Tibial nerve (tissue), 4 donors: Measurements from ENCODE around the gene SRPK2. TPM values are rescaled to one million over a fixed set of nuclear protein-coding genes. Genes with fewer than 3 reads are reported as not detected.

Experiments
- DNase-seq, 2 donors: peaks; one replicate each; pipeline ENCODE4 v3.0.0-alpha.2; 2019; ENCODE audit warnings: low spot score in 2 of 2
- H3K27ac ChIP-seq, 4 donors: fragments of 200-600 bp; sonication (generic) in 3 of 4; one replicate each; pipeline ENCODE4 v1.5.1; 2017 to 2019; ENCODE audit warnings: mild to moderate bottlenecking in 1 of 4
- H3K27me3 ChIP-seq, 2 donors: fragments of 200-600 bp; sonication (generic) in 1 of 2; one replicate each; pipeline versions ENCODE4 v1.5.1 to v1.6.0; 2017 to 2019
- H3K36me3 ChIP-seq, 3 donors: fragments of 200-600 bp; sonication (generic); one replicate each; pipeline ENCODE4 v1.5.1; 2018 to 2019
- H3K4me1 ChIP-seq, 4 donors: fragments of 200-600 bp; sonication (generic) in 3 of 4; one replicate each; pipeline ENCODE4 v1.5.1; 2017 to 2019
- H3K4me3 ChIP-seq, 4 donors: fragments of 200-600 bp; sonication (generic) in 3 of 4; one replicate each; pipeline ENCODE4 v1.5.1; 2017 to 2019; ENCODE audit warnings: mild to moderate bottlenecking in 1 of 4, moderate library complexity in 1 of 4
- H3K9me3 ChIP-seq, 4 donors: fragments of 200-600 bp; sonication (generic) in 3 of 4; one replicate each; pipeline ENCODE4 v1.5.1; 2017 to 2019
- CTCF ChIP-seq, 5 experiments: fragments of 200-600 bp in 3 of 5; fragments of 450-650 bp in 2 of 5; sonication (generic) in 3 of 5; IDR thresholded peaks; one replicate each; pipeline ENCODE4 v1.5.1; 2016 to 2019; ENCODE audit warnings: antibody characterized with exemption in 5 of 5, mild to moderate bottlenecking in 3 of 5, moderate library complexity in 2 of 5
- EP300 ChIP-seq, 2 donors: sonication (generic); formaldehyde crosslinking; IDR thresholded peaks; one replicate each; pipeline ENCODE4 v1.6.1; 2017; ENCODE audit warnings: antibody characterized with exemption in 2 of 2, mild to moderate bottlenecking in 1 of 2
- POLR2A ChIP-seq, 2 donors: fragments of 450-650 bp; IDR thresholded peaks; one replicate each; pipeline ENCODE4 v1.6.1; 2017; ENCODE audit warnings: antibody characterized with exemption in 2 of 2, mild to moderate bottlenecking in 2 of 2, moderate library complexity in 2 of 2
- WGBS, 2 donors: methylation state at CpG; one replicate each; pipeline ENCODE4 v1.1.5; 2018; 5-methylcytosine and 5-hydroxymethylcytosine counted together
- total RNA-seq, 4 donors: library from RNA; depleted of rRNA; stranded (reverse); fragments of >200 nt; gene quantifications; one replicate each; pipeline ENCODE4 v1.1.0, GENCODE V29; 2016

The SRPK2 gene
- total RNA-seq, 4 donors from 2014 or later = 54.1 to 94.4 (median 61.9) TPM

- WGBS, 2 donors = 93 to 94% methylated on average over 10 of the region's 10 CpGs
- TF ChIP-seq POLR2A (IDR thresholded peaks at IDR 0.05) (no peak), CTCF (IDR thresholded peaks at IDR 0.05) (no peak), EP300 (IDR thresholded peaks at IDR 0.05) (no peak)
- H3K27me3 ChIP-seq = no peaks in the 10 kb centered on the region
Measured at GRCh38 chr7:105321754-105322455, 66.8 kb downstream of the SRPK2 start.

GRCh38 chr7:105320896-105321295, 67.8 kb downstream of the SRPK2 start:
- Histone ChIP-seq H3K36me3 (no peaks in the 10 kb centered on the region), H3K27ac (no peak overlapping the region), H3K4me1 (peaks cover 0 to 17% (median 4%) of the 10 kb centered on the region in 4 donors), H3K27me3 (no peaks in the 10 kb centered on the region), H3K4me3 (no peak overlapping the region), H3K9me3 (no peaks in the 10 kb centered on the region)
- no peak for DNase-seq
- 98% methylated on average over 2 of the region's 2 CpGs for WGBS, 2 donors
- no peak for TF ChIP-seq CTCF (IDR thresholded peaks at IDR 0.05)
- no peak for TF ChIP-seq EP300 (IDR thresholded peaks at IDR 0.05)
- TF ChIP-seq POLR2A (IDR thresholded peaks at IDR 0.05) = no peak

More at GRCh38 chr7:105321754-105322455, 66.8 kb downstream of the SRPK2 start:
- Histone ChIP-seq H3K9me3 (no peaks in the 10 kb centered on the region), H3K4me1 (peaks cover 0 to 18% (median 4%) of the 10 kb centered on the region in 4 donors), H3K4me3 (no peak overlapping the region), H3K36me3 (no peaks in the 10 kb centered on the region), H3K27ac (no peak overlapping the region)
- DNase-seq = no peak

GRCh38 chr7:105319578-105319977, 69.1 kb downstream of the SRPK2 start:
- Histone ChIP-seq H3K4me1 (peaks cover 0 to 13% (median 4%) of the 10 kb centered on the region in 4 donors), H3K27ac (no peak overlapping the region), H3K36me3 (no peaks in the 10 kb centered on the region), H3K27me3 (no peaks in the 10 kb centered on the region), H3K9me3 (no peaks in the 10 kb centered on the region), H3K4me3 (no peak overlapping the region)
- no peak for DNase-seq
- TF ChIP-seq CTCF (IDR thresholded peaks at IDR 0.05) (no peak), POLR2A (IDR thresholded peaks at IDR 0.05) (no peak), EP300 (IDR thresholded peaks at IDR 0.05) (no peak)
- 85 to 92% methylated on average over 10 of the region's 10 CpGs for WGBS, 2 donors

GRCh38 chr7:105316578-105317344, 72.0 kb downstream of the SRPK2 start:
- H3K4me1 ChIP-seq = no peaks in the 10 kb centered on the region
- 93 to 94% methylated on average over 2 of the region's 2 CpGs for WGBS, 2 donors
- DNase-seq = no peak
- no peaks in the 10 kb centered on the region for H3K9me3 ChIP-seq
- no peak for TF ChIP-seq POLR2A (IDR thresholded peaks at IDR 0.05)
- no peaks in the 10 kb centered on the region for H3K27me3 ChIP-seq
- H3K4me3 ChIP-seq = no peak overlapping the region
- no peak overlapping the region for H3K27ac ChIP-seq
- H3K36me3 ChIP-seq = no peaks in the 10 kb centered on the region

GRCh38 chr7:105315357-105315756, 73.4 kb downstream of the SRPK2 start:
- DNase-seq = no peak
- no peaks in the 10 kb centered on the region for H3K27me3 ChIP-seq
- no peaks in the 10 kb centered on the region for H3K4me1 ChIP-seq
- no peaks in the 10 kb centered on the region for H3K36me3 ChIP-seq
- no peaks in the 10 kb centered on the region for H3K9me3 ChIP-seq
- TF ChIP-seq EP300 (IDR thresholded peaks at IDR 0.05) = no peak
- no peak for TF ChIP-seq POLR2A (IDR thresholded peaks at IDR 0.05)
- no peak for TF ChIP-seq CTCF (IDR thresholded peaks at IDR 0.05)
- no peak overlapping the region for H3K27ac ChIP-seq
- WGBS, 2 donors = 57 to 63% methylated on average over 2 of the region's 2 CpGs
- no peak overlapping the region for H3K4me3 ChIP-seq
